ENCODE data around the gene RAB3IL1.

RAB3IL1 gene

DNA sequence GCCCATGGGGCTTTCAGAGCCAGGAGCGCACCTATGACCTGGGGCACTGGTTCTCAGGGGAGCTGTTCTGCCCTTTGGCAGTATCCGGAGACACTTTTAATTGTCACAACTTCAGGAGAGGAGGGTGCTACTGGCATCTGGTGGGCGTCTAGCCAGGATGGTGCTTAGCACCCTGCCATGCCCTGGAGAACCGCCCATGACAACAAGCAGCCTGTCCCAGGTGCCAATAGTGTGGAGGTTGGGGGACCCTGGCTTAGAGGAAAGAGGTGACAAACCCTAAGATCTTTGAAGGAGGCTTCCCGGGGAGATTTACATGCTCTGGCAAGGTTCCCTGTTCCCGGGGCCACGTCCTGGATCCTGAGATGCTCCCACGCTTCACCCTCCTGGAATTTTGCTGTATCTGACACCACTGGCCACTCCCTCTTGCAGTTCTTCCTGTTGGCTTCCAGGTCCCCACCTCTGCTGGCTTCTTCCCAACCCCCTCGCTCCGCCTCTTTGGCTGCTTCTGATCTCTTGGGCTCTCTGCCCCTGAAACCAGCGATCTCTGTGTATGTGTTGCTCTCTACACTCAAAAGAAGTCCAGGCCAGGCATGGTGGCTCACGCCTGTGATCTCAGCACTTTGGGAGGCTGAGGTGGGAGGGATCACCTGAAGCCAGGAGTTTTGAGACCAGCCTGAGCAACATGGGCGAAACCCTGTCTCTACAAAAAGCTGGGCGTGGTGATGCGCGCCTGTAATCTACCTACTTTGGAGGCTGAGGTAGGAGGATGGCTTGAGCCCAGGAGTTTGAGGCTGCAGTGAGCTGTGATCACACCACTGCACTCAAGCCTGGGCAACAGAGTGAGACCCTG lies 57.1 kb downstream of the RAB3IL1 start:
- H3K4me3 ChIP-seq (ENCODE audit: low read depth, low read length) = no peak overlapping the region
- peak; percentile 77 for DNase-seq (ENCODE audit: low read depth)
- no peak for TF ChIP-seq CTCF (IDR thresholded peaks at IDR 0.05; ENCODE audit: control insufficient read depth, extremely low read depth, insufficient read depth)

DNA sequence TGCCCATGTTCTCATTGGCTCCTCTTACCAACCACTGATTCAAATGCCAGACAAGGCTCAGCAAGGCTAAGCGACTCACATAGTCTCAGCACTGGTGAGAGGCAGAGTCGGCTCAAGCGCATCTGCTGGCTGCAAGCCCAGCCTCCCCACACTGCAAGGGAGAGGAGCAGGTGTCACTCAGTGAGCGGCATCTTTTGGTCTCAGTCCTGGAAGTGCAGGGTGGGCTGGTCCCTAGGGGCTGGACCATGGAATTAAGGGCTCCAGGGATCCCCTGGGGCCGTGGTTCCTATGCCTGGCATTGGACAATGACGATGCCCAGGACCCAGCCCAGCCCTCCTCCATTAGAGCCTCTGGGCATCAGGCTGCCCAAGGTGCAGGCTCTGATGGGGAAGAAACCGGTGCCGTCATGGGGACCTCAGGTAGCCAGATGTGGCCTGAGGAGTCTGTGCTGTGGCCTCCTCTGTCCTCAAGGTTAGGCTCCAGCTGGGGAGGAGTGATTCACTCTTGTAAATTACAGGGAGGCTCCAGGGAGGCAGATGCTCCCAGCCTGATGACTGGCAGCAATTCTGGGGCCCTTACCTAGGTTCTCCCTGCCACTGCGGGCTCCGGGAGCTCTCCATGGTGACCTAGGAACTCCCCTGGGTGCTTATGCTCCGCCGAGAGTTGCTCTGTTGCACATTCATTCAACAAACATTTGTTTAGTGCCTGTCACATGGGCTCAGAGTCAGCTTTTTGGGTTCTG lies 61.3 kb downstream of the RAB3IL1 start:
- no peak for TF ChIP-seq CTCF (IDR thresholded peaks at IDR 0.05; ENCODE audit: control insufficient read depth, extremely low read depth, insufficient read depth)
- H3K4me3 ChIP-seq (ENCODE audit: low read depth, low read length) = no peak overlapping the region
- no peak for DNase-seq (ENCODE audit: low read depth)

GRCh38 chr11:61854966-61855714 lies 62.2 kb downstream of the RAB3IL1 start:
- TF ChIP-seq CTCF (IDR thresholded peaks at IDR 0.05; ENCODE audit: control insufficient read depth, extremely low read depth, insufficient read depth) = no peak
- no peak for DNase-seq (ENCODE audit: low read depth)
- H3K4me3 ChIP-seq (ENCODE audit: low read depth, low read length) = no peak overlapping the region

GRCh38 chr11:61854206-61854895 lies 63.0 kb downstream of the RAB3IL1 start:
- no peak for DNase-seq (ENCODE audit: low read depth)
- no peak overlapping the region for H3K4me3 ChIP-seq (ENCODE audit: low read depth, low read length)
- TF ChIP-seq CTCF (IDR thresholded peaks at IDR 0.05; ENCODE audit: control insufficient read depth, extremely low read depth, insufficient read depth) = no peak

GRCh38 chr11:61853698-61854169 lies 63.6 kb downstream of the RAB3IL1 start:
- TF ChIP-seq CTCF (IDR thresholded peaks at IDR 0.05; ENCODE audit: control insufficient read depth, extremely low read depth, insufficient read depth) = no peak
- H3K4me3 ChIP-seq (ENCODE audit: low read depth, low read length) = no peak overlapping the region
- DNase-seq (ENCODE audit: low read depth) = no peak

DNA sequence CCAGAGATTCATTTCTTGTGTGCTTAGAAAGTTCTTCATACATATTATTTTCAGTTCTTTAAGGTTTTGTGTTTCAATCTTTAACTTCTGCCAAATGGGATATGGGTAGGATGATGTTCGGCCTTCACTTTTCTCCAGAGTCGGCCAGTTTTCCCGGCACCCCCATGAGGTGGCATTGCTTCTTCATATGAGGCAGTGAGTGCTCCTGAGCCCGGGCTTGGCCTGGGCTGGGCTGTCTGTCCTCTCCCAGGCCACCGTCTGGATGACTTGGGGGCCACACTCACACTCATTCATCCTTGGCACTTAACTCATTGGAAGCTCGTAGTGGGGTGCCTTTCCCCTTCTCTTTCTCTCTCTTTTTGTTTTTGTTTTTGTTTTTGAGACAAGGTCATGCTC lies 65.5 kb downstream of the RAB3IL1 start:
- H3K4me3 ChIP-seq (ENCODE audit: low read depth, low read length) = no peak overlapping the region
- DNase-seq (ENCODE audit: low read depth) = no peak
- no peak for TF ChIP-seq CTCF (IDR thresholded peaks at IDR 0.05; ENCODE audit: control insufficient read depth, extremely low read depth, insufficient read depth)

Measured in LNCaP clone FGC (cell line).